H1 (cell line): ENCODE measurements around the gene TCAP. TPM values are rescaled to one million over a fixed set of nuclear protein-coding genes. Genes with fewer than 3 reads are reported as not detected.

Experiments
- CTCF ChIA-PET: fragments of 300-600 bp; sonication (Branson Sonifier 250); formaldehyde crosslinking; loops from one replicate; lab custom pipeline; 2021; ENCODE audit not compliant: partially characterized antibody; lab: Charles Lee
- POLR2A ChIA-PET: fragments of 300-600 bp; sonication (Branson Sonifier 250); formaldehyde crosslinking; loops from one replicate; lab custom pipeline; 2021; ENCODE audit warnings: inconsistent platforms; ENCODE audit not compliant: partially characterized antibody; lab: Charles Lee
- DNase-seq, 2 experiments: peaks; one replicate each; pipeline versions ENCODE4 v3.0.0 to v3.0.0-alpha.2; 2010 to 2022; ENCODE audit warnings: low spot score in 2 of 2, low read depth in 1 of 2, mixed read lengths in 1 of 2
- FAIRE-seq: peaks from 2 replicates; lab custom pipeline; 2011; peaks lifted over from hg19 to GRCh38; lab: Jason Lieb, UNC
- H2AFZ ChIP-seq: 2 replicates; pipeline ENCODE4 v1.8.1; 2012; ENCODE audit warnings: low read length, inconsistent platforms
- H2AK5ac ChIP-seq: 2 replicates; pipeline ENCODE4 v1.6.1; 2013; ENCODE audit warnings: low read depth, low read length
- H2BK120ac ChIP-seq: replicated peaks from 2 replicates; pipeline ENCODE3; 2013; ENCODE audit warnings: low read depth, low read length, inconsistent platforms
- H2BK12ac ChIP-seq: 2 replicates; pipeline ENCODE4 v1.6.1; 2013; ENCODE audit warnings: low read depth, low read length
- H2BK15ac ChIP-seq: 2 replicates; pipeline ENCODE4 v1.6.1; 2013; ENCODE audit warnings: low read length
- H2BK20ac ChIP-seq: 2 replicates; pipeline ENCODE4 v1.6.1; 2013; ENCODE audit warnings: low read length
- H2BK5ac ChIP-seq: 2 replicates; pipeline ENCODE4 v1.6.1; 2013; ENCODE audit warnings: low read depth, low read length
- H3K14ac ChIP-seq: 2 replicates; pipeline ENCODE4 v1.6.1; 2013; ENCODE audit warnings: inconsistent platforms; ENCODE audit not compliant: insufficient read length
- H3K18ac ChIP-seq: 2 replicates; pipeline ENCODE4 v1.6.1; 2013; ENCODE audit warnings: low read length; ENCODE audit errors: extremely low read depth
- H3K23ac ChIP-seq: 2 replicates; pipeline ENCODE4 v1.6.1; 2013; ENCODE audit warnings: inconsistent platforms; ENCODE audit not compliant: insufficient read length
- H3K23me2 ChIP-seq: 2 replicates; pipeline ENCODE4 v1.6.1; 2013; ENCODE audit warnings: low read depth, low read length
- H3K27ac ChIP-seq: 2 replicates; pipeline ENCODE4 v1.6.1; 2011; ENCODE audit warnings: low read depth, low read length, inconsistent platforms
- H3K27me3 ChIP-seq, 4 experiments: replicated peaks in 1 of 4; 1 replicate in 1 of 4; 2 replicates in 3 of 4; pipeline versions ENCODE4 v1.6.1 to v1.8.1; 2011 to 2013; ENCODE audit warnings: low read length in 3 of 4, mild to moderate bottlenecking in 3 of 4, inconsistent platforms in 2 of 4, mixed read lengths in 2 of 4, moderate library complexity in 1 of 4; ENCODE audit not compliant: control insufficient read depth in 3 of 4, insufficient read depth in 3 of 4; ENCODE audit errors: extremely low read depth in 1 of 4
- H3K36me3 ChIP-seq, 4 experiments: 2 replicates each; pipeline versions ENCODE4 v1.6.1 to v1.8.1; 2011 to 2013; ENCODE audit warnings: mild to moderate bottlenecking in 4 of 4, low read length in 3 of 4, moderate library complexity in 2 of 4, control low read depth in 1 of 4, inconsistent platforms in 1 of 4; ENCODE audit not compliant: insufficient read depth in 4 of 4, control insufficient read depth in 2 of 4
- H3K4ac ChIP-seq: replicated peaks from 2 replicates; pipeline ENCODE3; 2013; ENCODE audit warnings: low read length, low read depth, mixed read lengths, inconsistent platforms; ENCODE audit not compliant: insufficient read length
- H3K4me1 ChIP-seq, 4 experiments: replicated peaks in 1 of 4; 1 replicate in 1 of 4; 2 replicates in 3 of 4; pipeline versions ENCODE4 v1.6.1 to v1.8.1; 2011 to 2013; ENCODE audit warnings: low read length in 3 of 4, inconsistent platforms in 2 of 4, mixed read lengths in 1 of 4; ENCODE audit not compliant: insufficient read depth in 4 of 4, control insufficient read depth in 3 of 4
- H3K4me2 ChIP-seq, 2 experiments: 2 replicates each; pipeline versions ENCODE4 v1.6.1 to v1.8.1; 2011 to 2013; ENCODE audit warnings: low read depth in 2 of 2, low read length in 2 of 2, control low read depth in 1 of 2, inconsistent platforms in 1 of 2, mild to moderate bottlenecking in 1 of 2; ENCODE audit not compliant: insufficient read depth in 1 of 2
- H3K4me3 ChIP-seq, 4 experiments: fragments of 200-600, 300-600 bp in 1 of 4; sonication (generic), shearing (Covaris generic), sonication (Bioruptor Twin) in 1 of 4; 2 replicates each; pipeline versions ENCODE4 v1.5.1 to v1.8.1; 2011 to 2016; ENCODE audit warnings: low read length in 4 of 4, low read depth in 3 of 4, control low read depth in 2 of 4, inconsistent platforms in 2 of 4, mild to moderate bottlenecking in 2 of 4, mixed read lengths in 1 of 4, moderate library complexity in 1 of 4; ENCODE audit not compliant: insufficient read depth in 2 of 4; ENCODE audit errors: extremely low read depth in 1 of 4
- H3K56ac ChIP-seq: replicated peaks from 2 replicates; pipeline ENCODE3; 2013; ENCODE audit warnings: low read depth, mild to moderate bottlenecking, mixed read lengths, low read length, inconsistent platforms; ENCODE audit not compliant: insufficient read length
- H3K79me1 ChIP-seq: 2 replicates; pipeline ENCODE4 v1.6.1; 2013; ENCODE audit warnings: low read depth, low read length, control low read depth
- H3K79me2 ChIP-seq, 2 experiments: 2 replicates each; pipeline versions ENCODE4 v1.6.1 to v1.8.1; 2012 to 2013; ENCODE audit warnings: low read length in 2 of 2, mild to moderate bottlenecking in 2 of 2, inconsistent platforms in 1 of 2; ENCODE audit not compliant: insufficient read depth in 2 of 2, control insufficient read depth in 1 of 2
- H3K9ac ChIP-seq, 4 experiments: replicated peaks in 1 of 4; 1 replicate in 1 of 4; 2 replicates in 3 of 4; pipeline versions ENCODE4 v1.6.1 to v1.8.1; 2011 to 2013; ENCODE audit warnings: low read depth in 3 of 4, low read length in 3 of 4, control low read depth in 2 of 4, mild to moderate bottlenecking in 2 of 4, moderate library complexity in 2 of 4, inconsistent platforms in 1 of 4; ENCODE audit errors: extremely low read depth in 1 of 4
- H3K9me3 ChIP-seq, 2 experiments: 2 replicates each; pipeline versions ENCODE4 v1.6.1 to v1.8.1; 2012 to 2013; ENCODE audit warnings: mild to moderate bottlenecking in 2 of 2, moderate library complexity in 2 of 2, control low read depth in 1 of 2, inconsistent platforms in 1 of 2, low read depth in 1 of 2, low read length in 1 of 2, mixed read lengths in 1 of 2; ENCODE audit not compliant: insufficient read depth in 2 of 2
- H4K20me1 ChIP-seq, 2 experiments: replicated peaks in 1 of 2; 2 replicates each; pipeline versions ENCODE3 to v1.8.1; 2011 to 2013; ENCODE audit warnings: inconsistent platforms in 2 of 2, low read length in 2 of 2, mild to moderate bottlenecking in 1 of 2; ENCODE audit not compliant: insufficient read depth in 2 of 2, control insufficient read depth in 1 of 2
- H4K5ac ChIP-seq: 2 replicates; pipeline ENCODE4 v1.6.1; 2013; ENCODE audit warnings: low read length, low read depth, mixed read lengths, inconsistent platforms; ENCODE audit not compliant: insufficient read length
- H4K8ac ChIP-seq: 2 replicates; pipeline ENCODE4 v1.8.0; 2013; ENCODE audit warnings: mild to moderate bottlenecking, moderate library complexity, low read length, inconsistent platforms; ENCODE audit not compliant: insufficient read depth; ENCODE audit errors: extremely low read depth
- H4K91ac ChIP-seq: replicated peaks from 2 replicates; pipeline ENCODE3; 2013; ENCODE audit warnings: low read length, mixed read lengths, inconsistent platforms; ENCODE audit not compliant: insufficient read length
- GABPA ChIP-seq: IDR thresholded peaks from 2 replicates; pipeline ENCODE4 v1.6.1; 2011; ENCODE audit warnings: mild to moderate bottlenecking, low read length, moderate library complexity, borderline replicate concordance; ENCODE audit not compliant: insufficient read depth
- KDM4A ChIP-seq: IDR thresholded peaks from one replicate; pipeline ENCODE4 v1.7.1; 2012; ENCODE audit warnings: low read depth, mild to moderate bottlenecking, moderate library complexity, low read length, inconsistent platforms; ENCODE audit not compliant: severe bottlenecking
- PHF8 ChIP-seq: fragments of 200-600 bp; sonication (generic); conservative IDR thresholded peaks from 2 replicates; pipeline ENCODE4 v1.7.1; 2012; ENCODE audit warnings: low read depth, mild to moderate bottlenecking, inconsistent platforms, low read length, moderate library complexity
- POLR2A ChIP-seq, 2 experiments: IDR thresholded peaks; 1 replicate in 1 of 2; 2 replicates in 1 of 2; pipeline ENCODE4 v1.6.1; 2011; ENCODE audit warnings: low read depth in 2 of 2, low read length in 2 of 2, mild to moderate bottlenecking in 2 of 2; ENCODE audit errors: control extremely low read depth in 1 of 2
- POLR2AphosphoS5 ChIP-seq: IDR thresholded peaks from 2 replicates; pipeline ENCODE4 v1.6.1; 2011; ENCODE audit warnings: low read depth, low read length
- POU5F1 ChIP-seq: IDR thresholded peaks from 2 replicates; pipeline ENCODE4 v1.6.1; 2011; ENCODE audit warnings: low read depth, mild to moderate bottlenecking, low read length, moderate library complexity
- RFX5 ChIP-seq: IDR thresholded peaks from 2 replicates; pipeline ENCODE4 v1.6.1; 2011; ENCODE audit warnings: low read depth, low read length, improper control_type of control experiment, borderline replicate concordance
- SIX5 ChIP-seq: IDR thresholded peaks from 2 replicates; pipeline ENCODE4 v1.6.1; 2011; ENCODE audit warnings: mild to moderate bottlenecking, low read depth, low read length
- SP2 ChIP-seq: IDR thresholded peaks from 2 replicates; pipeline ENCODE4 v1.6.1; 2012; ENCODE audit warnings: mild to moderate bottlenecking, low read length, inconsistent platforms
- WGBS, 2 experiments: shearing (Covaris generic) in 1 of 2; methylation state at CpG; one replicate each; pipeline versions ENCODE4 v1.1.6 to v1.1.7; 2013 to 2015; ENCODE audit warnings: low lambda C conversion rate in 2 of 2, mixed read lengths in 2 of 2, inconsistent platforms in 1 of 2, low coverage in 1 of 2, missing lambda C conversion rate in 1 of 2; ENCODE audit not compliant: insufficient replicate concordance in 2 of 2, insufficient coverage in 1 of 2, insufficient read length in 1 of 2; ENCODE audit errors: extremely low coverage in 1 of 2, missing lambda C conversion rate in 1 of 2; 5-methylcytosine and 5-hydroxymethylcytosine counted together
- polyA plus RNA-seq, 7 experiments: library from polyadenylated mRNA; depleted of rRNA in 3 of 7; stranded (reverse) in 5 of 7; unstranded in 2 of 7; fragments of >200 nt in 5 of 7; fragments of 200-250 nt in 2 of 7; gene quantifications; 1 replicate in 5 of 7; 2 replicates in 1 of 7; 4 replicates in 1 of 7; pipeline versions ENCODE4 v1.2.1 to v1.2.3, GENCODE V29; 2011 to 2013; ENCODE audit warnings: missing spikeins in 2 of 7, mixed read lengths in 2 of 7
- total RNA-seq: library from RNA; stranded (reverse); fragmentation: NEBNext Ultra II Directional; extraction: Animal tissue kit (Norgen Biotek cat#: 25700); gene quantifications from 2 replicates; pipeline ENCODE4 v1.2.1, GENCODE V29; 2021
- TF ChIP-seq, protein P1 (sequence below): IDR thresholded peaks from 2 replicates; pipeline ENCODE4 v1.6.1; 2011; ENCODE audit warnings: low read depth, mild to moderate bottlenecking, low read length; ENCODE audit not compliant: insufficient read depth

Gene TCAP
- total and polyA plus RNA-seq, 2 of the 8 experiments (the other 6 are each of a cell fraction or from before 2014, with no cell fraction given) = 0.82 to 1.4 TPM

DNA sequence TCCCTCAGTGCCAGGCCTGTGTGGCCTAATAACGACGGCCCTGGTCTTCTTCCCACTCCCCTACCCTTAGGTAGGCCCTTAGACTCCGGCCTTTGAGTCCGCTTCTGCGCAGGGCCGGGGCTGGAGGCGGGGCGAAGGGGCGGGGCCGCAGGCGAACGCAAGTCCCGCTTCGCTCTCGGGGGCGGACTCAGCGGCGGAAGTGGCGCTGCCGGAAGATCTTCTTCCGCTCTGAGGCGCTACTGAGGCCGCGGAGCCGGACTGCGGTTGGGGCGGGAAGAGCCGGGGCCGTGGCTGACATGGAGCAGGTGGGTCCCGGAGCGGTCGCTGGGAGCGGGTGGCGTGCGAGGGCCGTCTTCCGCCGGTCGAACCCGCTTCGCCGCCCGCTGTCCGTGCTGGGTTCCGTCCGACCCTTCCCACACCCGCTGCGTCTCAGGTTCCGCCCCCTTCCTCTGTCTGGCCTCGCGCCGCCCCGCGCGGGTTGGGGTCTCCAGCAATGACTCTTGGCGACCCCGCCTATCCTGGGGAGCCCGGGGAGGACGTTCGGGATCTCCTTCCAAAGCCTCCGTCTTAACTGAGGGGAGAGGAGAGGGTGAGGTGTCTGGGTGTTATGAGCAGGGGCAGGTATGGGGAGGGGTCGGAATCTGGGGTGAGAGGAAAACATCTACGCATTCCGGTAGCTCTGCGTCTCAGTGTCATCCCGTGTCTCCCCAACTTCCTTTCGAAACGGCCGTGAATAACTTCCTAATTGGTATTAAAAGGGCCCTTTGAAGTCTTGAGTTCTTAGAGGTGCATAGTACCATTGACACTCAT lies 28.0 kb upstream of the TCAP start, which contains the start of gene STARD3:
TSS of gene STARD3 (plus strand) at position 218 of the 810 bp plus-strand sequence. CDS start 16,388 bp downstream, outside the sequence.
- H3K36me3 ChIP-seq = no peaks in the 10 kb centered on the region
- peak within 1 kb of the TSS; percentile 64; the same call in 1 of the 2 replicates for H3K27ac ChIP-seq
- H3K4me3 ChIP-seq = peak within 1 kb of the TSS; percentile 79 to 91 (median 85)
- no peak for FAIRE-seq
- WGBS, 2 experiments = 2% methylated on average over 44 of the region's 69 CpGs; no CpG with 5 or more reads in 1 of the 2 experiments
- H3K23me2 ChIP-seq = peaks cover 8% of the 10 kb centered on the region; the same call in 1 of the 2 replicates
- no peak within 1 kb of the TSS for H3K14ac ChIP-seq
- H4K5ac ChIP-seq = peak within 1 kb of the TSS; percentile 6
- no peak within 1 kb of the TSS for H2BK120ac ChIP-seq
- H3K23ac ChIP-seq = no peak within 1 kb of the TSS
- no peak within 1 kb of the TSS for H3K4ac ChIP-seq
- ChIA-PET CTCF (interaction anchor here (0.5 to 49.2 kb wide), 9 partner anchors 2 to 95 kb away, joined by 3 to 1885 read pairs (median 9); partner anchors contain the start of genes ERBB2, MIEN1, PGAP3 and PNMT), POLR2A (interaction anchor here (0.8 to 5.5 kb wide), 14 partner anchors 8 to 118 kb away, joined by 3 to 28 read pairs (median 3); partner anchors contain the start of genes ERBB2 and PGAP3)
- H3K4me2 ChIP-seq = peak within 1 kb of the TSS; percentile 86 to 97
- H2BK15ac ChIP-seq = peak within 1 kb of the TSS; percentile 72; the same call in 1 of the 2 replicates
- 0 out of 2 replicates have a peak within 1 kb of the TSS, but pooled peaks have one; percentile 61 for H2BK20ac ChIP-seq
- H4K8ac ChIP-seq = peak within 1 kb of the TSS; percentile 93; the same call in 1 of the 2 replicates
- peak within 1 kb of the TSS; percentile 92 for H2BK5ac ChIP-seq
- H3K9ac ChIP-seq = peak within 1 kb of the TSS; percentile 19 to 72 (median 68)
- peaks cover 8 to 45% of the 10 kb centered on the region in 2 experiments for H3K79me2 ChIP-seq
- H4K20me1 ChIP-seq = peaks cover 3 to 12% of the 10 kb centered on the region in 2 experiments
- peak within 1 kb of the TSS; percentile 78 for H3K18ac ChIP-seq
- H2AK5ac ChIP-seq = 0 out of 2 replicates have a peak within 1 kb of the TSS, but pooled peaks have one; percentile 60
- H2BK12ac ChIP-seq = peak within 1 kb of the TSS; percentile 80; the same call in 1 of the 2 replicates
- no peaks in the 10 kb centered on the region for H3K9me3 ChIP-seq
- H3K27me3 ChIP-seq = 0 out of 7 replicates have a peak, but pooled peaks cover 0 to 3% (median 0%) of the 10 kb centered on the region in 4 experiments
- H3K79me1 ChIP-seq = peaks cover 19% of the 10 kb centered on the region
- peak in 1 of 2 experiments; percentile 92 for DNase-seq
- peak within 1 kb of the TSS; percentile 35 for H3K56ac ChIP-seq
- H3K4me1 ChIP-seq = peaks cover 13 to 40% (median 26%) of the 10 kb centered on the region in 4 experiments
- H4K91ac ChIP-seq = peak within 1 kb of the TSS; percentile 40
- peak within 1 kb of the TSS; percentile 15; the same call in 1 of the 2 replicates for H2AFZ ChIP-seq
- TF ChIP-seq SIX5 (no peak), POU5F1 (no peak), GABPA (peak; percentile 84), POLR2A (IDR thresholded peaks at IDR 0.05; ENCODE audit: control extremely low read depth in 1 of 2, low read depth in 2 of 2, low read length in 2 of 2) (peak in 1 of 2 experiments; percentile 61; a peak in 2 of 3 replicates), POLR2AphosphoS5 (peak; percentile 46; the same call in 1 of the 2 replicates), KDM4A (peak; percentile 85), PHF8 (peak; percentile 67), SP2 (no peak), RFX5 (no peak)
- TF ChIP-seq, protein P1, sequence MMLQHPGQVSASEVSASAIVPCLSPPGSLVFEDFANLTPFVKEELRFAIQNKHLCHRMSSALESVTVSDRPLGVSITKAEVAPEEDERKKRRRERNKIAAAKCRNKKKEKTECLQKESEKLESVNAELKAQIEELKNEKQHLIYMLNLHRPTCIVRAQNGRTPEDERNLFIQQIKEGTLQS = no peak
